NCI-H748 (cell line): ENCODE measurements around the gene CEP350.
"Not testable (repeated sequence)": the region's sequence is repeated elsewhere in the genome, so short reads cannot be mapped to it uniquely, and the experiment has no call there.

Experiments used
- DNase-seq: peaks from one replicate; lab custom pipeline; 2025; ENCODE audit not compliant: unreplicated experiment; lab: John Stamatoyannopoulos, UW

CEP350 gene

GRCh38 chr1:179978199-179979079, 23.8 kb downstream of the CEP350 start:
- no peak for DNase-seq

- no peak for DNase-seq
Observed at GRCh38 chr1:179984101-179984500, 29.5 kb downstream of the CEP350 start.

GRCh38 chr1:179984942-179985341, 30.3 kb downstream of the CEP350 start:
- DNase-seq: no peak

GRCh38 chr1:179990847-179991246, 36.2 kb downstream of the CEP350 start:
- no peak for DNase-seq

- no peak for DNase-seq
Observed at GRCh38 chr1:179995576-179995975, 41.0 kb downstream of the CEP350 start.

GRCh38 chr1:179996099-179996498, 41.5 kb downstream of the CEP350 start:
- DNase-seq: no peak

GRCh38 chr1:180000575-180000974, 46.0 kb downstream of the CEP350 start:
- DNase-seq: no peak

GRCh38 chr1:180002437-180002836, 47.8 kb downstream of the CEP350 start:
- no peak for DNase-seq

GRCh38 chr1:180003026-180003695, 48.6 kb downstream of the CEP350 start:
- no peak for DNase-seq

GRCh38 chr1:180006762-180007161, 52.2 kb downstream of the CEP350 start:
- DNase-seq: not testable (repeated sequence)

- DNase-seq: no peak
Observed at GRCh38 chr1:180020017-180020416, 65.4 kb downstream of the CEP350 start.

- DNase-seq: no peak
Observed at GRCh38 chr1:180026556-180026955, 71.9 kb downstream of the CEP350 start.

GRCh38 chr1:180027949-180028445, 73.4 kb downstream of the CEP350 start:
- DNase-seq: no peak

- no peak for DNase-seq
Observed at GRCh38 chr1:180028864-180029263, 74.3 kb downstream of the CEP350 start.

- DNase-seq: no peak
Observed at GRCh38 chr1:180029524-180030135, 75.0 kb downstream of the CEP350 start.

GRCh38 chr1:180031664-180032063, 77.1 kb downstream of the CEP350 start:
- DNase-seq: no peak

GRCh38 chr1:180033390-180033789, 78.8 kb downstream of the CEP350 start:
- no peak for DNase-seq

- DNase-seq: no peak
Observed at GRCh38 chr1:180040034-180040433, 85.4 kb downstream of the CEP350 start.

- no peak for DNase-seq
Observed at GRCh38 chr1:180041582-180041981, 87.0 kb downstream of the CEP350 start.

GRCh38 chr1:180042988-180043622, 88.5 kb downstream of the CEP350 start:
- no peak for DNase-seq

GRCh38 chr1:180043785-180044184, 89.2 kb downstream of the CEP350 start:
- no peak for DNase-seq
